Measurements from ENCODE around the gene MYO1B.

MYO1B gene

DNA sequence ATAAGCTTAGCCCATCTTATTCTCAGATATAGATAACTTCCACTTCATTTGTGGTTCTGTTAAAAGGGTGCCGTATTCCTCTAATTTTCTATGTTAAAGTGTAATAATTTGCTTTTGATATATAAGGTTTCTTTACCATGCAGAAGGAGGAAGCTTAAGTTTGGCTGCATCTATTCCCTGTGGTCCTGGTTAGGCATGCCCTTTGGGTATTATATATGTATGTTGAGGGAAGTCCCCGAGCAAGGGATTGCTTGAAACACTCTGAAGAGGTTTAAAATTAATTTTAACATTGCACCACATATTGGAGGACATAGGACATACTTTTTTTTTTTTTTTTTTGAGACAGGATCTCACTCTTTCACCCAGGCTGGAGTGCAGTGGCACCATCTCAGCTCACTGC is 16.9 kb upstream of the MYO1B start:
- no peak for DNase-seq

DNA sequence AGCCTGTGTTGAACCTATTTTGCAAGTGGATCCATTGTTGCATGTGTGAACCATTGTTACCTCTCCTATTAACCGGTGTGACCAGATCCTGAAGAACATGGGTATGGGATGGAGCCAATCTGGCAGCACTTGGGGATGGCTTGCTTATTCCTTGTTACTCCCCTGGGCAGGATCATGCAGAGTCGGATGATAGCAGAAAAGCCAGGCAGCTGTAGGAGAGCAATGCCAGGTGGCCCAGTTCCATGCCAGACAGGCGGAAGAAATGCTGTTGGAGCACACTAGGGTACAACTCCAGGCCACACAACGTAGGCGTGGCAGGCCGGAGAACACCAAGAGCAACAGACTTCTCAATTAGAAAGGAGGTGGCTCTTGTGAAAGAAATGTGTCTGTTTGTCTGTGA is 16.3 kb upstream of the MYO1B start:
- no peak for DNase-seq

DNA sequence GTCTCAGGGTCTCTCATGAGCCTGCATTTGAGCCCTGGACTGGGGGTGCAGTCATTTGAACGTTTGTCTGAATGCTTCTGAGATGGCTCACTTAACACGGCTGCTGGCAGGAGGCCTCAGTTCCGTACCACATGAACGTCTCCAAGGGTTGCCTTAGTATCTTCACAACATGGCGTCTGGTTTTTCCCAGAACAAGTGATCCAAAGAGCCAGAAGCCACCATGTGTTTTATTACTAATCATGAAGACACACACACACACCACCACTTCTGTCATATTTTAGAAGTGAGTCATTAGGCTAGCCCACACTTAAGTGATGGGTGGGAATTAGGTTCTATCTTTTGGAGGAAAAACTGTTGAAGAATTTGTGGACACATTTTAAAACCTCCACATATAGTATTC is 15.0 kb upstream of the MYO1B start:
- no peak for DNase-seq

DNA sequence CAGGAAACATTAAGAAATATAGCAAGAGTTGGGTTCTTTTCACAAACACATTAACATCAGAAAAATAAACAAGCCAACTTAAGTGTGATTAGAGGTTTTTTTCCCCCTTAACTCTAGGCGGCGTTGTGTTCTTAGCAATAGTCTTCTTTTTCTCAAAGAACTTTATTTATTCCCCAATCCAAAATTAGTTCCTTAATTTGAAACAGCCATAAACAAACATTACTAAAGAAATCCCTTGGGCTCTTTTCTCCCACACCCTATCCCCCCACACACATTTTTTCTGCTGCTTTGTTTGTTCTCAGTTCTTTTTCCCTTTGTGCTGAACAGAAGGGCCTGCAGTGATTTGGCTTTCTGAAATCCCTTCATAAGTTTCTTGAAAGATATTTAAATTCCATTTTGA is 13.2 kb upstream of the MYO1B start:
- no peak for DNase-seq

DNA sequence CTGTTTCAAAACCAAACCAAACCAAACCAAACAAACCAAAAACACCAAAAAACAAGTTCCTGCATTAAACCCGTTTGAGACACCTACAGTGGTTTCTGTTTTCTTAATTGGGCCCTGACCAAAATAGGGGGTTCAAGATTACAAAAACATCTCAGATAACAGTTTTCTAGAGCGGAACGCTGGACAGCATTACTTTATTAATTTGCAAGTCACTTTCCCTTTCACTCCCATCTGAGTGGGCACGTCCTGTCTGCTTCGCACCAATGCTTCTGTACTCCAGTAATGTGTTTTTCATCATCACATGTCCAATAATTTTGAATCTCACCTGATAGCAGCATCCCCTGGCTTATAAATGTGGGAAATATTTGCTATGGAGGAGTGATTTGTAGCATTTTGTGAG is 11.7 kb upstream of the MYO1B start:
- DNase-seq = no peak

DNA sequence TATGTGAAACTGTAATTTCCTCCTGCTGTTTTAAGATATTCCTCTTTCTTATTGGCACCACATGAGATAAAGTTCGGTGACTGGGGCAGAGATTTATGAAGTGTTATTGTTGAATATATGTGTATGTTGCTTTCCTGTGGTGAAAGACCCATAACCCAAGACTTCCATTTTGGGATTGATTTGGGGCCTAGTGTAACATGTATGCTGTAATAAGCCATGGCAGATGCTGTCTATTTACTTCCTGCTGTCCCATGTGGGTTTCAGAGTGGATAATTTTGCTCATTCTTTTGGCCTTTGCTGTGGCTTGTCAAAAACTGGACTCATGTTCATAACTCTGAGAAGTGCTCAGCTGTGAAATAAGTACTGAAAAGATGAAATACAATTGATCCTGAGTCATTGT is 10.8 kb upstream of the MYO1B start:
- DNase-seq = no peak

DNA sequence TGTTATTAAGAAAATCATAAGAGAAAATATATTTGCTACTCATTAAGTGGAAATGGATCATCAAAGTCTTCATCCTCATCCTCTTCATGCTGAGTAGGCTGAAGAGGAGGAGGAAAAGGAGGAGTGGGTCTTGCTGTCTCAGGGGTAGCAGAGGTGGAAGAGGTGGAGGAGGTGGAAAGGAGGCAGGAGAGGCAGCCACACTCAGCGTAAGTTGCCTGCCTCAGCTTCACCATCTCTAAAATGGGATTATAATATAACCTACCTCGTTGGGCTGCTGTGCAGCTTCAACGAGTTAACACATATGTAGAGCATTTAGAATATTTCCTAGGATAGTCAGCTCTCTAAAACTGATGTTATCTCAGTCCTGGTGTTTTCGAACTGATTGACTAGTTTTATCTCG is 4.3 kb upstream of the MYO1B start:
- no peak for DNase-seq

DNA sequence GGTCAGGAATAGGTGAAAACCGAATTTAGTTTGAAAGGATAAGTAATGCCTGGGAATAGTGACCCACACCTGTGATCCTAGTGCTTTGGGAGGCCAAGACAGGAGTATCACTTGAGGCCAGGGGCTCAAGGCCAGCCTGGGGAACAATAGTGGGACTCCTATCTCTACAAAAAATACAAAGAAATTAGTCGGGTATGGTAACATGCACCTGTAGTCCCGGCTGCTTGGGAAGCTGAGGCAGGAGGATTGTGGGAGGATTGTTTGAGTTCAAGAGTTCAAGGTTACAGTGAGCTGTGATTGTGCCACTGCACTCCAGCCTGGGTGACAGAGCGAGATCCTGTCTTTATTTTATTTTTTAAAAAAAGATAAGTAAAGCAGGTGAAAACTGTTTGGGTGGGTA is 3.8 kb upstream of the MYO1B start:
- DNase-seq = no peak

DNA sequence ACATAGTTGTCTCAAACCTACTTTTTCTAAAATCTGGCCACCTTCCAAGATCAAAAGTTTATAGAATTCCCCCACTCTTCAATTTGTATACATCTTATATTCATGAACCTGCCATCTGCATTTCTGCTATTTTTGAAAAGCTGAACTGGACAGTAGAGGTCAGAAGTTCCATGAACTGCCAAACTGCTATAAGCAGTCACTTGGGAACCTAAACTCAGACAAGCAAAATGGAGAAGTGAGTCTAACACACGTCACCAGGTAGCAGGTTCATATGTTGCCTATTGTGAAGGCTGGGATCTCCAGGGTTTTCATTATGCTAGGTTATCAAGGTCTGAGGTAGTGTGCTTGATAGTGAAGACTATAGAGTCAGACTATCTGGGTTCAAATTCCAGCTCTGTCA is 2.0 kb upstream of the MYO1B start:
- no peak for DNase-seq

DNA sequence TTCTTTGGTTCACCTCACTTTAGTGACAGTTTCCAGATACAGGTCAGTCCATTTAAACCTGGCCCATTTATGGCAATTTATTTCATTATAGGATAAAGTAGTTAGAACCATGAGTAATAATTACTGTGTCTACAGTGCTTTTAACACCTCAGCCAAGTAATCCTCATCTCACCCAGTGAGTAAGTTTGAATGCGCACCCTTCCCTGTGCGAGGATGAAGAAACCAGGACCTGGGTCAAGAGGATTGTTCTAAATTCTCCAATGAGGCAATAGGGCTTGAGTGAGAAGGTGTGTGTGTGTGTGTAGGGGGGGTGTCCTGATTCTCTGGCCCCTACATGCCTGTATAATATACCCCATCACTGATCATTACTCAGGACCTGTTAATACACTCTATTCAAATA is 854 bp upstream of the MYO1B start:
- DNase-seq = no peak

DNA sequence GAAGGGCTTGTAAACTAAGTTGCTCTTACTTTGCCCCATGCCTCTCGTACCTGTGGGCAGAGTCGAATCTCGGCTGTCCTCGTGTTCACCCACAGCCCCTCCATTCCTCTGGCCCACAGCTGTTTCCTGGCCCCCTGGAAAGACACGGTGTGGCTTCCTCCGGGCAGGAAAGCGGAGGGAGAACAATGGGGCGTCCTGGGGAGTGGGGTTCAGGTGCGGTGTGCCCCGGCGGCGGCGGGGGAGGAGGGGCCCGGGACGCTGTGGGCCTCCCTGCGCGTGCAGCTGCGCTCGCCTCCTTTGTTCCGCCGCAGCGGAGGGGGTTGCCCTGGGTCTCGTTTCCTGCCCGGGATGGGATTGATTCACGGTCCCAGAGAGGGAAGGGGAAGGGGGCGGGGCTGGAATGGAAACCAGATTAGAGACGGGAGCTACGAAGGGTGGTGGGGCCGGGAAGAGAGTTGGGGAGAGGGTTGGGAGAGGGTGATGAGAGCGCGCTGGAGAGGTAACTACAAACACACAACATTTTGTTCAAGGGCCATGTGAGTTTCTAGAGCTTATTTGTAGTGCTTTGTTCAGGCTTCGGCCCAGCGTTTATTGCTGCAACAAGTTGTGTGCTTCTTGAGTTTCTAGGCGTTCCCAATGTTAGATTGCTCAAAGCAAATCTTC is 796 bp downstream of the MYO1B start:
- no peak for DNase-seq

DNA sequence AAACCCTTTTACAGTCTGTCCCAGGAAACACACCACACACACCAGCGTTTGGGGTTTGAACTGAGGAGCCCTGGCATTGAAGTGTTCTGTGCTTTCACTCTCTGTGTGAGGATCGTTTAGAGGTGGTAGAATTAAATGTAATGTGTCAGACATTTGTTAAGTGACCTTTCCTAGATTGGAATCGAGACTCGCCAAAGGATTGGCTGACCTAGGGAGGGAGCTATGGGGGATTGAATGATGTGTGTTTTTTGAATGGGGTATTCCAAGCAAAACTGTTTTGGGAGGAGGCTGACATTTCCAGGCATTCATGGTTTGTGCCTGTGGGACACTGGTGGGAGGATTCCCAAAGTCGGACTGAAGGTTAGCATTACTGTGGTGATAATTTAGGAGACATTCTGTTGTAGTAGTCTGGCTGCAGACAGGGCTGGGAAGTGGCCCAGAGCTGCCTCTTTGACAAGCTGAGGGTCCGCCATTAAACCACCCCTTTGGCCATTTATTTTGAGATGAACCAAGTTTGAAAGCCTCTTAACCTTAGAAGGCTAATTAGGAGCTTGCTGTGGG is 1.7 kb downstream of the MYO1B start:
- no peak for DNase-seq

DNA sequence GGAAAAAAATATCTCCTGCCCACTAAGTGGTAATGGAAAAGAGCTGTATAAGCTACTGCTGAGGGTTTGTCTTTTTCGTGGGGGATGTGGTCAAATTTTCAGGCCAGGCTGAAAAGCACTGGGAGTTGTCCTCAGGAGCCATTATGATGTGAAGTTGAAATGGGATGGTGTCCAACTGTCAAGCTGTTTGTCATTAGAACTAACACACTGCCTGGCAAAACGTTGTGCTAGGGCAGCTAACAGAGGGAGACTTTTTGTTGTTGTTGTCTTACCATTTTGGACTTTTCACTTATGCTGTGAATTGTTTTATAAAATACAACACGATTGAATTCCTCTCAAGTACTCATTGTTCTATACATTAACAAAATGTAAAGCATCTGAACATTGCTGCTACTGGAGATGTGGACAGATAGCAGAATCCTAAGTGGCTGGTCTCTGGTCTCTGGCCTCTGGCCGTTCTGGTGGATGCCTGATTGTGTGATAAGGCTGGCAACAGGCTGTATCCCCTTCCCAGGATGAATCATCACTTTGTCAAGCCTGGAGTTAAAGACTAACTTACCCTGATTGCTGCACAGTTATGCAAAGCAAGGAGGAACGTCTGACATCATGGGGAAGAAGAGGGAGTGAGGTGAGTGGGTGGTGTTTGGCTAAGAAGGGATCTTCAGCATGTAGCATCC is 2.3 kb downstream of the MYO1B start:
- no peak for DNase-seq

DNA sequence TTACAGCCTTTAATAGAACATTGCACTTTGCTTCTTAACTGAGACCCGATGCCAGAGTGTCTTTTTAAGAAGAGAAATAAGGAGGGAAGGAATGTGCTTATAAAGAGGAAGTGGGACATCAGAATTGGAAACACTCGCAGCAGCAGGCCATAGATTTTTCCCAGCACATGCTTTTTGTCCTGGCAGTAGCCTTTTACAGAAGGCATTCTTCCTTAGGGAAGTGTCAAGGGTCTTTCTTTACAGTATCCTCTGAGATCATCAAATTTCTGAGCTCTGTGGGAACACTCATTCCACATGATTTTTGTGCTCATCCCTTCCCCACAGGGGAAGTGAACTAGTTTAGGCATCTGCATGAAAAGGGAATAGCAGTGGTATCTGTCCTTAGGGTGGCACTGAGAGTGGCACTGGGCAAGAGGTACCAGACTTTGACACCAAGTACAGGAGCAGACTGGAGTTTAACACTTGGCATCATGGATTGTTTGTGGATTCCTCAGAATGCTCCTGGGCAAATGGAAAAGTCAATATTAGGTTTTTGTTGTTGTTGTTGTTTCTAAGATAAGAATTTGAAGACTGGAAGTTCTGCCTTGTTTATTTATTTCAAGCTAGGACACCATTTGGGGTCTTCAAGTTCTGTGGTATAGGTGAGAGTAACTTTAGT is 4.1 kb downstream of the MYO1B start:
- no peak for DNase-seq

DNA sequence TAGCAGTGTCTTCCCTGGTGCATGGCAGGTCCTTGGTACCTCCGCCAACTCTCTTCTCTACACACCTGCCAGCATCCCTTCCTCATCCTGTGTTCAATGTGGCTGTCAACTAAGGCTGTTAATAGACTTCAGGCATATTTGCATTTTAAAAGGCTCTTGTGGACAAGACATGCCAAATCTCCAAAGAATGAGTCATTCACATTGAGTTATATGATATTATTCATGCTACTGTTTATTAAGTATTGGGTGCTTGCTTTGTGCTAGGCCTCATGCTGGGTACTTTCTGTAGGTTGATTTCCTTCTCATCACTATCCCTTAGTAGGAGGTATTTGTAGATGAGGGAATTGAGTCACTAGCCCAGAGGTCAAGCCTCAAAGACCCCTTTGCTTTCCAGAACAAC is 5.2 kb downstream of the MYO1B start:
- no peak for DNase-seq

DNA sequence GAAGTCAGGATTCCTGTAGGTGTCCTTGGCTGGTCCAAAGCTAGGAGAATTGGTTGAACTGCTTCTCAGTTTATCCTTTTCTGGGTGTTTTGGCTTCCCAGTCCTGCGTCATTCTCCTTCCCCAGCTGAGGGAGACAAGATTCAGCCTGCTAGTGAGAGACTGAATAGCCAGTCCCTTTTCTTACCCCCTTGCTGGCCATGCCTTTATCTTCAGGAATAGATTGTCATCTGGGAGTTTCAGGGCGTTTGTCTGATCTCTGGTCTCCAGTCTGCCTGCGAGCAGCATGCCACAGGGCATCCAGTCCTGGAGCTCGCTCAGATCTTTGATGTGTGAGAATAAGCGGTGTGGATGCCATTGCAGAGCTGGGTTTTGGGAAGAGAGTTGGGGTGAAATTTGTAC is 5.8 kb downstream of the MYO1B start:
- DNase-seq = no peak

DNA sequence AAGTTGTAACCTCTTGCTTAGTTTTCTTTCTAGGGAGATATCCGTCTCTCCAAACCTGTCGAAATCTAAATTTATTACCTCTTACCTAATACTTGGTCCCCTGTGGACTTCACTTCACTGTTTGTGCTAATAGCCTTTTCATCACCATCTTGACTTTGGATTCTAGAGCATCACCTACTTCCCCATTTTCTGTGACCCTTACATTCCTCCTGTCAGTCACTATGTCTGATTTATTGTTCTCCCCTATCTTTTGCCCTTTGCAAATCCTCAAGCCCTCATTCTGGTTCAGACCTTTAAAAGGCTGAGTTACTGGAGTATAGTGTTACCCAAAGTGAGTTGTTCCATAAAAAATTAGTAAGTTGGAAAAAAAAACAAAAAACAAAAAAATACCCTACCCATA is 7.5 kb downstream of the MYO1B start:
- no peak for DNase-seq

DNA sequence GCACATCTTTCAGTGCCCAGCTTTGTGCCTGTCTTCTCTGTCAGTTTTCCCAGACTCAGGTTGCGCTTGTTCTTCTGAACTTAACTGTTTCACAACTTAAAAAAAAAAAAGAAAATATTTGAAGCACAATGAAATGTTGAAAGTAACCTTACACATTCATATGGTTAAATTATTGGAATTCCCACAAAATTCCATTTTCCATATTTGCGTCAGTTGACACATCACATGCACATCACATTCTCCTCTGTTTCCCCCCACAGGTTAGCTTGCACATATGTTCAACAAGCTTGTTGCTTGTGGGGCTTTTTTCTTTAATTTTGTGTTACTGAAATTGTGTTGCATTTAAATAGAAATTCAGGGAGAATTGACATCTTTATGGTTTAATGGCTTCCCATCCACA is 8.3 kb downstream of the MYO1B start:
- no peak for DNase-seq

DNA sequence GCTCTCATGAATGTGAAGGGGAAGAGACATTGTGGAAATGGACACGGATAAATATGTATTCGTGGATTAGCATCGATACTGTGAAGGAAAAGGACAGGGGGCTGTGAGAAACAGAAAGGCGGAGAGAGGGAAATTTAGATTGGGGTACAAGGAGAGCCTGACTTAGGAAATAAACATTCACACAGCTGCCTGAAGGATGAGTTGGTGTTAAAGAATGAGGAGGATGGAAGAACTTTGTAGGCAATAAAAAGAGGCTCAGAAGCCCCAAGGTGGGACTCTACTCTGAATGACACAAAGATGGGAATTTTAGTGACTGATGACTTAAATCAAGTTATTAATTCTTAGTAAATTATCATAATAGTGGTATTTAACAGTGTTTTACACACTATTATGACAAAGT is 10.1 kb downstream of the MYO1B start:
- no peak for DNase-seq

DNA sequence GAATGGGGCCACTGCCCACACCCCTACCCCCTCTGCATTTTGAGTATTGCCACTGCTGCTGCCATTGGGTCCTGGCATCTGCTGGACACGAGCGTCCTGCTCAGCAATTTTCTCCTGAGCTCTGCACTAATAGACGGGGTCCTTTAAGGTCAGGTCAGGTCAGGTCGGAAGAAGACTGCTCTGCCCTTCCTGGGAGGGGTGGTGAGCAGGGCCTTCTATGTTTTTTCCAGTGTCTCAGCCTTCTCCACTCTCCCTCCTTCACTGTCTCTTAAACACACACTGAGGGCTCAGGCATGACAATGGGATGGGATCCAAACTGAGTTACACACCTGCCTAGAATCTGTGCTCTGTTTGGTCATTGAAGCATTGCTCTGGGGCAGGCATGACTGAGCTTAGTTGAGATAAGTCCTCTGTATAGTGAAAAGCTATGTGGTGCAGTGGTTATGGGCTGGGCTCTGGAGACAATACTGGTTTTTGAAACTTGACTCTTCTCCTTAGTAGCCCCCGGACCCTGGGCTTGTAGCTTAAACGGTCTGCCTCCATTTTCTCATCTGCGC is 10.6 kb downstream of the MYO1B start:
- DNase-seq = no peak

DNA sequence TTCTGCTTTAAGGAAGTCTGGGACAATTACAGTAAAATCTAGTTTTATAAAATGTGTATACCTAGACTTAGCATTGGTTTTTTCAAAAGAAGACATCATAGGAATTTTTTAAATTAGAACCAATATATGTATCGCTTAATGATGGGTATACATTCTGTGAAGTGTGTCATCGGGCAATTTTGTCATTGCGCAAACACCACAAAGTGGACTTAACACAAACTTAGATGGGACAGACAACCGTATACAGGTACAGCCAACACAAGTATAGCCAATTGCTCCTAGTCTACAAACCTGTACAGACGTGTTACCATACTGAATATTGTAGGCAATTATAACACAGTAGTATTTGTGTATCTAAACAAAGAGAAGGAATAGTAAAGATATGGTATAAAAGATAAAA is 12.7 kb downstream of the MYO1B start:
- no peak for DNase-seq

DNA sequence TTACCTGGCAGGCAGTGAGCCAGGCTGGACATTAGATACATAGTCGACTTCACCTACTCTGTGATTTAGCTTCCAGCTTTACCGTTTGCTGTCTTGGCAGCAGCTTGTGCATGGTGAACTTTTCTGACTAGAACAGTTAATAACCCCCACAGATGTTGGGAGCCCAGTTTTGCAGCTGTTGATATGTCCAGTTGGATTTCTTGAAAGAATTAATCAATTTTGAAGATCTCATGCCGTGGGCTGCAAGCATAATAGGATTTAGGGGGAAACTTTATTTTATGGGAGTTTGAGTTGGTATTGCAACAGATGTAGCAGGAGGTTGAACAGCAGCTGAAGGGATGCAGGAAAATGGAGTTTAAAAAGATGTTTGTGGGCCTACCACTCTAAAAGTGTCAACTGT is 13.8 kb downstream of the MYO1B start:
- DNase-seq = no peak

DNA sequence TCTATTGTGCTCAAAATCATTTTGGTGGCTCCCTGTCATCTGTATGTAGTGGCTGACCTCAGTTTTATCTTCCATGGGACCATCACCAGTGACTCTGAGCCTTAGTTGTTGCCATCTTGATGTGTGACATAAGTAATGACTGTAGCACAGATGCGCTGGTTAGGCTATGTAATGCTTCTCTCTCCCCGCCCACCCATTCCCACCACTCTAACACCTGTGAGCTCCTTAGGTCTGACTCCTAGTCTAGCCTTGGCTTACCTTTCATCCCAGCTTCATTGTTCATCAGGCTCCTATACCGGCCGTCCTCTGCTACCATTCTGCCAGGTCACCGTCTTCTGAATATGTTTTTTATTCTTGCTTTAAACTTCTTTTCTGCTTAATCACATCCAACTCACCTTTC is 17.2 kb downstream of the MYO1B start:
- no peak for DNase-seq

DNA sequence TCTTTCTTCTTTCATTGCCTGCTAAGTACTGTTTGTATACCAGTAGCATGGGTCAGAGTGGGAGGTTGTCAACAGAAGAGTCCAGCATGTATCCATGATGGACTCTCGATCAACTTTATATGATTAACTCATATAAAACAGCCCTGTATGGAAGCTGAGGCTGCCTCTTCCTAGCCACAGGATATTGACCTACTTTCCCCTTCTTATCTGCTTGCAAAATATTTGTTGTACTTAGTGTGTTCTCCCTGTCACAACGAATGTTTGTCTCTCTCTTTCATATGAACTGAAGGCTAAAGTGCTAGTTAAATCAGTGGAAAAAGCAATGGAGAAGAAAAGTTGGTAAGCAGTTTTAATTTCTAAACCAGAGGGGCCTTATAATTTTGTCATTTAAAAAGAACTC is 17.8 kb downstream of the MYO1B start:
- DNase-seq = no peak

Data from SIG-M5 (cell line).